C4-2B (cell line): ENCODE results near the gene ZNF549.

ENCODE experiments used
- H3K27ac ChIP-seq: fragments of 450-650 bp; 2 replicates; pipeline ENCODE4 v1.5.1; 2017
- CTCF ChIP-seq: fragments of 450-650 bp; conservative IDR thresholded peaks from 2 replicates; pipeline ENCODE4 v1.5.1; 2017; ENCODE audit warnings: mild to moderate bottlenecking
- ZFX ChIP-seq: fragments of 450-650 bp; IDR thresholded peaks from 2 replicates; pipeline ENCODE4 v1.6.1; 2017

Gene ZNF549

GRCh38 chr19:57537953-57538547 is 10.9 kb downstream of the ZNF549 start:
- TF ChIP-seq CTCF = no peak
- no peak for TF ChIP-seq ZFX
- no peak overlapping the region for H3K27ac ChIP-seq

GRCh38 chr19:57546513-57546912 is 19.4 kb downstream of the ZNF549 start:
- no peak for TF ChIP-seq CTCF
- TF ChIP-seq ZFX = no peak
- no peak overlapping the region for H3K27ac ChIP-seq

- TF ChIP-seq ZFX (no peak), CTCF (no peak)
These were observed 25.3 kb downstream of the ZNF549 start for GRCh38 chr19:57552432-57552831.

GRCh38 chr19:57557659-57558058 is 30.5 kb downstream of the ZNF549 start:
- TF ChIP-seq ZFX = peak; percentile 13; the same call in 1 of the 2 replicates
- TF ChIP-seq CTCF = no peak
- no peak overlapping the region for H3K27ac ChIP-seq

More at GRCh38 chr19:57552432-57552831, 25.3 kb downstream of the ZNF549 start:
- H3K27ac ChIP-seq = no peak overlapping the region

GRCh38 chr19:57558525-57558924 is 31.4 kb downstream of the ZNF549 start:
- TF ChIP-seq ZFX (no peak), CTCF (no peak)
- H3K27ac ChIP-seq = peak overlapping the region; percentile 74

- TF ChIP-seq ZFX (no peak), CTCF (no peak)
- peak overlapping the region; percentile 74 for H3K27ac ChIP-seq
These were observed 31.9 kb downstream of the ZNF549 start for GRCh38 chr19:57559008-57559403.

GRCh38 chr19:57559404-57560025 is 32.4 kb downstream of the ZNF549 start, which contains the start of gene ZNF550:
Gene ZNF550, minus strand, starts transcription at chr19:57559863. Its CDS starts 181 bp downstream, at chr19:57559682.
- H3K27ac ChIP-seq = peak within 1 kb of the TSS; percentile 74
- TF ChIP-seq ZFX (0 out of 2 replicates have a peak, but pooled peaks have one; percentile 25), CTCF (no peak)
